Smooth muscle cell (in vitro differentiated cells): ENCODE results near the gene YAP1. TPM values are rescaled to one million over a fixed set of nuclear protein-coding genes. Genes with fewer than 3 reads are reported as not detected.

Experiments used
- DNase-seq: peaks from one replicate; lab custom pipeline; 2025; ENCODE audit not compliant: unreplicated experiment; lab: John Stamatoyannopoulos, UW
- H2AFZ ChIP-seq: fragments of 200-600 bp; sonication (generic); 2 replicates; pipeline ENCODE4 v1.6.0; 2016; ENCODE audit warnings: antibody characterized with exemption, low read depth, mild to moderate bottlenecking
- H3F3A ChIP-seq: fragments of 200-600 bp; sonication (generic); 2 replicates; pipeline ENCODE4 v1.6.0; 2017; ENCODE audit warnings: antibody characterized with exemption, low read depth
- H3K27ac ChIP-seq: fragments of 200-600 bp; sonication (generic); 2 replicates; pipeline ENCODE4 v1.5.1; 2016; ENCODE audit warnings: low read depth, mild to moderate bottlenecking
- H3K27me3 ChIP-seq: fragments of 200-600 bp; sonication (generic); 2 replicates; pipeline ENCODE4 v1.6.1; 2016; ENCODE audit warnings: low read depth, mild to moderate bottlenecking
- H3K36me3 ChIP-seq: fragments of 200-600 bp; sonication (generic); 2 replicates; pipeline ENCODE4 v1.5.1; 2016; ENCODE audit warnings: low read depth
- H3K4me1 ChIP-seq: fragments of 200-600 bp; sonication (generic); 2 replicates; pipeline ENCODE4 v1.5.1; 2016; ENCODE audit warnings: low read depth
- H3K4me2 ChIP-seq: fragments of 200-600 bp; sonication (generic); 2 replicates; pipeline ENCODE4 v1.6.0; 2016; ENCODE audit warnings: mild to moderate bottlenecking
- H3K4me3 ChIP-seq: fragments of 200-600 bp; sonication (generic); 2 replicates; pipeline ENCODE4 v1.5.1; 2016; ENCODE audit warnings: mild to moderate bottlenecking
- H3K79me2 ChIP-seq: fragments of 200-600 bp; sonication (generic); 2 replicates; pipeline ENCODE4 v1.6.0; 2016; ENCODE audit warnings: low read depth, mild to moderate bottlenecking
- H3K9ac ChIP-seq: fragments of 200-600 bp; sonication (generic); 2 replicates; pipeline ENCODE4 v1.6.0; 2016; ENCODE audit warnings: low read depth
- H3K9me3 ChIP-seq: fragments of 200-600 bp; sonication (generic); replicated peaks from 2 replicates; pipeline ENCODE4 v1.5.1; 2016; ENCODE audit warnings: low read depth
- H4K20me1 ChIP-seq: fragments of 200-600 bp; sonication (generic); 2 replicates; pipeline ENCODE4 v1.6.0; 2016; ENCODE audit warnings: low read depth
- CTCF ChIP-seq: fragments of 200-600 bp; sonication (generic); IDR thresholded peaks from 2 replicates; pipeline ENCODE4 v1.5.1; 2017; ENCODE audit warnings: borderline replicate concordance, mild to moderate bottlenecking, antibody characterized with exemption; ENCODE audit not compliant: insufficient read depth, poor library complexity, severe bottlenecking
- WGBS: methylation state at CpG from one replicate; pipeline ENCODE4 v1.1.7; 2016; ENCODE audit warnings: low lambda C conversion rate; 5-methylcytosine and 5-hydroxymethylcytosine counted together
- polyA plus RNA-seq: library from polyadenylated mRNA; unstranded; fragments of >200 nt; fragmentation: Nextera tagmentation; extraction: Ambion mirVana; gene quantifications from 2 replicates; pipeline ENCODE4 v1.2.1, GENCODE V29; 2016
- total RNA-seq: library from RNA; depleted of rRNA; stranded (reverse); fragments of >200 nt; gene quantifications from 2 replicates; pipeline ENCODE4 v1.2.3, GENCODE V29; 2014

YAP1 gene
- total and polyA plus RNA-seq, 2 experiments from 2014 or later = 25.1 to 174 TPM

DNA sequence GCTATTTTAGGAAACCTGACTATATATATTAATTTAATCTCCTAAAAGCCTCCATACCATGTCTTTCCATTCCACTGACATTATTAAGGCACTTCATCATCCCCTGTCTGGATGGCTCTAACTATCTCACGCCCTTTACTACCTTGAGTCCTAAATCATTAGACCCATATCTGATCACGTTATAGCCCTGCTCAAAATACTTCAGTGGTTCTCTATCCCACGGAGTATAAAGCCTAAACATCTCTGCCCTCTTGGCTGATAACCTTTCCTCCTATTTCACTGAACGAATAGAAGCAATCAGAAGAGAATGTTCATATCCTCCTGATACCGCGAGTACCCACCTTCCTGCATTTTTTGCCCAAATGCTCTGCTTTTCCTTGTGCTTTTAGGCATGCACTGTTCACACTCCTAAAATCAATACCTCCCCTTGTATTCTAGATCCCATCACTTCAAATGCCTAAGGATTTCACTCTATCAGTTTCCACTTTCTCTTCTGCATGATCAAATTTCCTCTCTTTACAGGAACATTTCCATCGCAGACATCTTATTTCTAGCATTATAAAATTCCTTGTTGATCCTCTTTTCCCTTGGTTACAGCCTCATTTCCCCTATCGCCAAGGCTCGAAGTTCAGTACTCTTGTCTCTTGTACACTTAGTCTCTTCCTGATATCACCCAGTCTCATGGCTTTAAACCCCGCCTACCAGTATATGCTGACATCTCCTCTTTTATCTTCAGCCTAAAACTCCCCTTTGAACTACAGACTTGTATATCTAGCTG is 162.0 kb downstream of the YAP1 start:
- H3K27ac ChIP-seq = no peak overlapping the region
- no peaks in the 10 kb centered on the region for H3K27me3 ChIP-seq
- H3F3A ChIP-seq = peaks cover 4% of the 10 kb centered on the region
- H3K9ac ChIP-seq = no peak overlapping the region
- H3K36me3 ChIP-seq = no peaks in the 10 kb centered on the region
- DNase-seq = no peak
- peaks cover 7% of the 10 kb centered on the region for H3K4me1 ChIP-seq
- no peak overlapping the region for H3K4me3 ChIP-seq
- no peak for TF ChIP-seq CTCF
- no peak overlapping the region for H2AFZ ChIP-seq
- WGBS = 78% methylated on average over 10 of the region's 10 CpGs
- H4K20me1 ChIP-seq = no peaks in the 10 kb centered on the region
- no peaks in the 10 kb centered on the region for H3K9me3 ChIP-seq
- H3K79me2 ChIP-seq = no peaks in the 10 kb centered on the region
- H3K4me2 ChIP-seq = no peak overlapping the region

GRCh38 chr11:102274628-102275027 is 164.4 kb downstream of the YAP1 start:
- 98% methylated on average over 3 of the region's 3 CpGs for WGBS
- Histone ChIP-seq H3K9ac (no peak overlapping the region), H3K4me3 (no peak overlapping the region)

DNA sequence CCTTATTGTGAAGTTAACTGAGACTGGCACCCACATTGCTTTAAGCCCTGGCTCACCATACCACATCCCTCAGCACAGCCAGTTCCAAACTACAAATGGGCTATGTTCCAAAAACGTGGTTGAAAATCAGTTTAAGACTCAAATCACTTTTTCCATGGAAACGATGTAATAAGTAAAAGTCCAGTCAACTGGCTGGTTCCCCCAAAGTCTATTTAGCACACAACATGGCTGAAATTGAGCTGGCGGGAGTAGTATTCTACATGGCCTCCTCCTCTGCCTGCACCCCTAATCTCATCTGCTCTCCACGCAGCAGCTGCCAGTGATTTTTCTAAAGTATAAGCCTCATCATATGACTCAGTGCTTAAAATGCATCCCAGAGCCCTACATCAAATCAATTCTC is 166.1 kb downstream of the YAP1 start:
- Histone ChIP-seq H3K4me2 (no peak overlapping the region), H3K79me2 (no peaks in the 10 kb centered on the region)

More at GRCh38 chr11:102274628-102275027, 164.4 kb downstream of the YAP1 start:
- Histone ChIP-seq H3K27me3 (no peaks in the 10 kb centered on the region), H3K4me2 (no peak overlapping the region), H3K79me2 (no peaks in the 10 kb centered on the region), H2AFZ (no peak overlapping the region), H3K36me3 (no peaks in the 10 kb centered on the region), H3K4me1 (peaks cover 6% of the 10 kb centered on the region), H4K20me1 (no peaks in the 10 kb centered on the region), H3K9me3 (no peaks in the 10 kb centered on the region), H3K27ac (no peak overlapping the region), H3F3A (peaks cover 4% of the 10 kb centered on the region)
- TF ChIP-seq CTCF = no peak
- no peak for DNase-seq

More for the DNA sequence above, 166.1 kb downstream of the YAP1 start:
- H3K27me3 ChIP-seq = no peaks in the 10 kb centered on the region
- no peaks in the 10 kb centered on the region for H3F3A ChIP-seq
- no peaks in the 10 kb centered on the region for H3K36me3 ChIP-seq
- 47% methylated on average over 4 of the region's 4 CpGs for WGBS
- H3K4me1 ChIP-seq = peaks cover 9% of the 10 kb centered on the region
- DNase-seq = no peak
- H3K27ac ChIP-seq = no peak overlapping the region
- H3K9me3 ChIP-seq = no peaks in the 10 kb centered on the region
- no peak overlapping the region for H3K9ac ChIP-seq
- no peaks in the 10 kb centered on the region for H4K20me1 ChIP-seq
- H3K4me3 ChIP-seq = no peak overlapping the region
- no peak overlapping the region for H2AFZ ChIP-seq
- no peak for TF ChIP-seq CTCF
